NCI-H187 treated with DMSO at 0.1 percent for 48 hours (cell line): ENCODE data around the gene STK39.
A peak's percentile ranks its signal among the peaks of the same experiment; 100 is the strongest.
"Not testable (repeated sequence)": the region's sequence is repeated elsewhere in the genome, so short reads cannot be mapped to it uniquely, and the experiment has no call there.

Source experiments
- DNase-seq: peaks from one replicate; lab custom pipeline; 2025; lab: John Stamatoyannopoulos, UW

The STK39 gene

GRCh38 chr2:168135121-168135520 lies 112.3 kb downstream of the STK39 start:
- DNase-seq, result no peak

- DNase-seq, result no peak
Measured at GRCh38 chr2:168134485-168134884, 112.9 kb downstream of the STK39 start.

- DNase-seq, result no peak
Measured at GRCh38 chr2:168132389-168132788, 115.0 kb downstream of the STK39 start.

- no peak for DNase-seq
Measured at GRCh38 chr2:168130346-168130745, 117.0 kb downstream of the STK39 start.

- no peak for DNase-seq
Measured at GRCh38 chr2:168127371-168127770, 120.0 kb downstream of the STK39 start.

- not testable (repeated sequence) for DNase-seq
Measured at GRCh38 chr2:168122210-168122609, 125.2 kb downstream of the STK39 start.

- no peak for DNase-seq
Measured at GRCh38 chr2:168120730-168121129, 126.7 kb downstream of the STK39 start.

GRCh38 chr2:168120310-168120709 lies 127.1 kb downstream of the STK39 start:
- DNase-seq, result no peak

DNA sequence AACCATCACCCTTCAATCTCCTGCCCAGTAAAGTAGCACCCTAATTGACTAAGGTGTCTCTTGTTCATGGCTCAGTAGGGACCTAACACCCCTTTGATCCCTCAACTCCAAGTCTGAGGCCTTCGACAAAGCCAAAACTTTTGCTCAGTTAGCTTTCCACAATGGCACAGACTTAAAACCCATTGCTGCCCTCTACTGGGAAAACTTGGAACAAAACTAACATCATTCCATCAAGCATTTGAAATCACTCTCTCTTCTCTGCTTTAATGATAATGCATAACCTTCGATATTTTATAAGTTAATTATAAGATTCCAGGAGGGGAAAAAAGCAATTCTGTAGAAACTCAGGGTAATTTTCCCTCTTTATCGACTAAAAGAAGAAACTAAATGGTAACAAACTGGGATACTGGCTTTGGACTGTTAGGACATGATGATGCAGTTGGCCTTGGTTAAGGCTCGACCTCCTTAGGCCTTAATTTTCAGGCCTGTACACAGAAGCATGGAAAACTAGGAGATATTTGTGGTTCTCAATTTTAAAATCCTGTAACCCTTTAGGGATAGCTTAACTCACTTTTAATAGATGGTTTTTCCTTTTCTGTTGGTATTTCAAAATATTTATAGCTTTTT lies 127.8 kb downstream of the STK39 start:
- DNase-seq, result no peak

- DNase-seq, result peak; percentile 9
Measured at GRCh38 chr2:168118733-168119514, 128.5 kb downstream of the STK39 start.

DNA sequence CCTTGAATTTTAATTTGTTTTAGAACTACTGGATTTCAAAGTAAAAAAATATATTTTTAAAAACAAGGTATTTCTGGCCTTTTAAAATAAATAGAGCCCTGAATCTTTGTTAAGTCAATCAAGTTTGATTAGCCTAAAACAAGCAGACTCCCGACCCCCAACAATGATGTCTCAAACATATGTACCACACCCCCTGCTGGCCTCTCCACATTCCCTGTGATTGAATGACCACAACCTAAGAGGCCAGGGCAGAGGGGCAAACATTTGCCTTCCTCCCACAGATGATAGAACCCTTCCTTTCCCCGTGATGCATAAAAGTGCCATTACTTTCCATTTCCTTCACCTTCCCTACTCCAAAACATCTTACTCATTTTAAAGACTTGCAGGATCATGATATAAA lies 130.9 kb downstream of the STK39 start:
- no peak for DNase-seq

GRCh38 chr2:168114619-168115018 lies 132.8 kb downstream of the STK39 start:
- no peak for DNase-seq

DNA sequence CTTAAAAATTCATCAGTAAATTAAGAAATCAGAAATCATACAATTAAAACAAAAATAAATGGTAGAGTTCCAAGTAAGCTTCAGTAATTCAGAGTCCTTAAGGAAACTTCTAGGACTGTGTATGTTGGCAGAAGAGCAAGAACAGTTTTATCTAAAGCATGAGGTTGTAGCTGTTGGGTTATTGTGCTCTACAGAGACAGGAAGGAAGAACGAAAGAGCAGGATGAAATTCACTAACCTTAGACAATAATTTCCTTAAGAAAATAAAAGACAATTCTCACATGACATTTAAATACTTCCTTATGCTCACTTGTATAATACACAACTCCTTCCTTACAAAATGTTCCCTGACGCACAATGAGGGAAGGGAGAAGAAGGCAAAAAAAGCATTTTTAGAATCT lies 133.4 kb downstream of the STK39 start:
- DNase-seq, result no peak

GRCh38 chr2:168107322-168107721 lies 140.1 kb downstream of the STK39 start:
- no peak for DNase-seq

DNA sequence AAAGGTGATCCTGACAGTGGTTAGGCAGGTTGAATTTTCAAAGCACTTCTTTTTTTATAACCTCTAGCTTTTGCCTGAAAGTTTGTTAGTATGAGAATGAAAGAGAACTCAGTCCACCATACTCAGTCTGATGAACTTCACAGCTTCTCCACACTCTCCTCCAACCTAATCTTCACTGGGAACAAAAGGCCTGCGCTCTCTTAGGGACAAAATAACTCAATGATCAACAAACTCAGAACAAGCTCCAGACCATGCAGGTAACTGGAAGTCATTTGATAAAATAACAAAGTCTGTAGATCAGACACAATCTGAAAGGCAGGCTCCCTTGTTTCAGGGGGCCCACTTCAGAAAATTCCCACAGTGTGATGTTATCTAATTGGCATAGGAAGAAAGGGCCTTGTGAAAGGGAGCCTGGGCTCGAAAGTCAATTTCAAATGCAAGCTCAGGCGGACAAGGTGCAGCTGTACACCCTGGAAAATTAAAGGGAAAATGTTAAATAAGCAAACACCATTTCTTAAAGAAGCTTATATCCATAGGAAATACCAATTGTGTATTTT lies 142.2 kb downstream of the STK39 start:
- no peak for DNase-seq

DNA sequence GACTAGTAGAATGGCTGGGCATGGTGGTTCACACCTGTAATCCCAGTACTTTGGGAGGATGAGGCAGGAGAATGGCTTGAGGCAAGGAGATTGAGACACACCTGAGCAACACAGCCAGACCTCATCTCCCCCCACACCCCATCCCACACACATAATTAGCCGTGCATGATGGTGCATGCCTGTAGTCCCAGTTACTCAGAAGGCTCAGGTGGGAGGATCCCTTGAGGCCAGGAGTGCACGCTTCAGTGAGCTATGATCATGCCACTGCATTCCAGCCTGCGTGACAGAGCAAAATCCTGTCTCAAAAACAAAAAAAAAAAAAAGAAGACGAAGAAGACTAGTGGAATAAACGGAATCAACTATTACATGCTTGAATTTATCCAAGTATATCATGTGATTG lies 150.0 kb downstream of the STK39 start:
- DNase-seq, result no peak

DNA sequence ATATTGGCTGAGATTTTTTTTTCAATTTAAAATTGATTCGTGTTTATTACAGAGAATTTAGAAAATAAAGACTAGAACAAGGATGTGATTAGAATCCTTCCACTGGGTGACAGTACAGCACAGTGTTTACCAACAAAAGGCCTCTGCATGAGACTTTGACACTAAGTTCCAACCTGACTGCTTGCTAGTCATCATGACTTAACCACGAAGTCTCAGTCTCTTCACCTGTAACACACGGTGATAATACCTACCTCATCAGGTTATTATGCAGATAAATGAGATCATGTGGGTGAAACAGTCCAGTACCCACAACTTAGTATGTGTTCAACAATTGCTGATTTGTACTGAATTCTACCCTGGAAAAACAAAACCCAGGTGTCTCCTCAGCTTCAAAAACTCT lies 151.2 kb downstream of the STK39 start:
- DNase-seq, result no peak

DNA sequence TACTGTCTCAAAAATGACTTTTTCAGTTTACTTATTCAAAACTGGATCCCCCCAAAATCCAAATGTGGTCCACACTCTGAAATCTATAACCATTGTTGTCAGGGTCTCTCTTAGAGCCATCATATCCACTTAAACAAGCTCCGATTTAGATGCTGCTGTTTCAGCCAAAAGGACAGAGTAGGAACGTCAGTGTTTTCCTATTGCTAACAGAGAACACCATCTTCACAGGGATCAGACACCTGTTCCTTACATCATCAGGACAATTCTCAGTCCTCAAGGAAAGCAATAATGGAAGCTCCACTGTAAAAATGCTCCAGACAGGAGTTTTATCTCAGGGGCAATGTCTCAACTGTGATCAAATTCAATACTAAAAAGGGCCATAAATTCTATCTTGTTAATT lies 155.4 kb downstream of the STK39 start:
- DNase-seq, result no peak

DNA sequence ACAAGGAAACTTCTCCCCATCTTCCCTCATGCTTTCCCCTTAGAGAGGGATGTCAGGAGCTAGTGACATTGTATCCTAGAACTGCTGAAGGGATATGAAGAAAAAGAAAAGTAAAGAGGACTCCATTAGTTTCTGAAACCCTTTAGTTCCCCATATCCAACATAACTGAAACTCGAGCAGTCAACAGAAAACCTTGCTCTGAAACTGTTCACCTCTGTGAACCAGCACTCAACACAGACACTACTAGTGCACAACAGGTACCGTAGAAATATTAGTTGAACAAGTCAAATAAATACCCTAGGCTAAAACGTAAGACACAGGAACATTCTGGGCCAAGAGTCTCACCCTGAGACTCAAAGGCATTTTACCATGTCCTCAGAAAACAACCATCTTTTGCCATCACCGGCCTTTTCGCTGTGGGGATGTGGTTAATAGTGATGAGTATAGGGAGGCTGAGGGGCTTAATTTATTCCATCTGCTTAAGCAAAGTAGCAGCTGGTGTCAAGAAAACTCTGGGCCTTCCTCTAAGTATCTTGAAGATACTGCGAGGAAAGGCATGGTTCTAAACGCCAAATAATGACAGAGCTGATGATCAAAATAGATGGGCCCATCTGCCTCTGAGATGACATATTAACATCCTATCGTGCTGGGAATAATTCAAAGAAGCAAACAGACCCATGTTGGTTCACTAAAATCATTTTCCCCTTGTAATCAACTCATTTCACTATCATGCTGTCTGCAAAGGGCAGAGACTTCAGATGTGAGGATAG lies 156.8 kb downstream of the STK39 start:
- DNase-seq, result no peak

DNA sequence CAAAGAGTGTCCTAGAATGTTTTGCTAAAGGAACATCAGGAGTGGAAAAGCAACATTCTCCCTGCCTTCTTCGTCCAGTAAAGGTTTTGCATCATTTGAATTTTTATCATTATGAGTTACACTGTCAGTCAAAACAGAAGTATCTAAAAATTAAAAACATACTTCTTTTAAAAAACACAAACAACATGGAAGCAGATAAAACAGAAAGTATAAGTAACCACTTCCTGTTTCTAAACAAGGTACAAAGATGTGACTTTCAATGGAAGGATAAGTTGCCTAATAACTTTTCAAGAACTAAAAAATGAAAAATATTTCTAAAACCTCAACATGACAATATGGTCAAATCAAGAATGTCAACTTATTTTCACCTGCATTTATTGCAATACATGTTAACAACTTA lies 158.2 kb downstream of the STK39 start:
- DNase-seq, result no peak

GRCh38 chr2:168087401-168087800 lies 160.0 kb downstream of the STK39 start:
- no peak for DNase-seq

- DNase-seq, result no peak
Measured at GRCh38 chr2:168086851-168087250, 160.5 kb downstream of the STK39 start.
